GM21360 (cell line): ENCODE data around the gene TLE5.

Source experiments
- ATAC-seq: cut with Tn5 transposase; IDR thresholded peaks from one replicate; pipeline ENCODE4 v1.9.1; 2021; ENCODE audit warnings: mild to moderate bottlenecking, moderate library complexity; ENCODE audit not compliant: unreplicated experiment

Gene TLE5, protein sequence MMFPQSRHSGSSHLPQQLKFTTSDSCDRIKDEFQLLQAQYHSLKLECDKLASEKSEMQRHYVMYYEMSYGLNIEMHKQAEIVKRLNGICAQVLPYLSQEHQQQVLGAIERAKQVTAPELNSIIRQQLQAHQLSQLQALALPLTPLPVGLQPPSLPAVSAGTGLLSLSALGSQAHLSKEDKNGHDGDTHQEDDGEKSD

DNA sequence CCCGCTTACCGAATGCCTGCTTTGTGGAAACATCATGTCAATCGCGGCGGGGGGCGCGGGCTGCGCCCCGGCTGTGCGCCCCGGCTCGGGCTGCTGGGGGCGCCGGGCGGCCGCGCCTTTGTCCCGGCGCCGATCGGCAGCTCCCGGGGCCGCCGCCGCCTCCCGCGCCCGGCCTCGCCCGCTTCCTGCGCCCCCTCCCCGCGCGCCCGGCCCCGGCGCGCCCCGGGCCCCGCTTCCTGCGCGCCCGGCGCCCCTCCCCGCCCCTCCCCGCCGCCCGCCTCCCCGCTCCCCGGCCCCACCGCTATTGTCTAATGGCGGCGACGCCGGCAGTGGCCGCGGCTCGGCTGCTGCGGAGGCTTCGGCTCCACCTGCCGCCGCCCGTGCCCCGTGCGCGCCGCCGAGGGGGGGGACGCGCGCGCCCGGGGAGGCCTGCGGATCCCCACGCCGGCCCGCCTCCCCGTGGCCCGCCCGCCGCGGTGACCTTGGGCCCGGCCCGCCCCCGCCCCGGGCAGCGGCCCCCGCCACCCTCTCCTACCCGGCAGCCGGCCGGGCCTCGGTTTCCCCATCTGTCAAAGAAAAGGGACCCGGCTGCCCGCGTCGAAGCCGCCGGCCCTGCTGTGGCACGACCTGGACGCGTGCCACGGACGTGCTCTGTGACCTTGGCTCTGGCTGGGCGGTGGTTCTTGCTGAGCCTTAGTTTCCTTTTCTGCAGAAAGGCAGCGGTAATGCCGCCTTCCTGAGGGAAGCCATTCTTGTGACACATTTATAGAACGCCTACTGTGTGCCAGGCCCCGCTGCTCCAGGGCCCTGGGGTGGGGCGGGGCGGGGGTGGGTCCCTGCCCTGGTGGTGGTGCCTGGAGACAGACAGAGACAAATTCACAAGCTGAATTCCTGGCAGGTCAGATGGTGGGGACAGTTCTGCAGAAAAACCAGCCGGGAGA lies at the start of gene TLE5:
TSS of gene TLE5 (minus strand) at position 331 of the 941 bp plus-strand sequence. CDS start at position 36, 295 bp downstream.
- no peak for ATAC-seq

- ATAC-seq, result no peak
Observed at GRCh38 chr19:3111586-3112247, 49.4 kb upstream of the TLE5 start.

DNA sequence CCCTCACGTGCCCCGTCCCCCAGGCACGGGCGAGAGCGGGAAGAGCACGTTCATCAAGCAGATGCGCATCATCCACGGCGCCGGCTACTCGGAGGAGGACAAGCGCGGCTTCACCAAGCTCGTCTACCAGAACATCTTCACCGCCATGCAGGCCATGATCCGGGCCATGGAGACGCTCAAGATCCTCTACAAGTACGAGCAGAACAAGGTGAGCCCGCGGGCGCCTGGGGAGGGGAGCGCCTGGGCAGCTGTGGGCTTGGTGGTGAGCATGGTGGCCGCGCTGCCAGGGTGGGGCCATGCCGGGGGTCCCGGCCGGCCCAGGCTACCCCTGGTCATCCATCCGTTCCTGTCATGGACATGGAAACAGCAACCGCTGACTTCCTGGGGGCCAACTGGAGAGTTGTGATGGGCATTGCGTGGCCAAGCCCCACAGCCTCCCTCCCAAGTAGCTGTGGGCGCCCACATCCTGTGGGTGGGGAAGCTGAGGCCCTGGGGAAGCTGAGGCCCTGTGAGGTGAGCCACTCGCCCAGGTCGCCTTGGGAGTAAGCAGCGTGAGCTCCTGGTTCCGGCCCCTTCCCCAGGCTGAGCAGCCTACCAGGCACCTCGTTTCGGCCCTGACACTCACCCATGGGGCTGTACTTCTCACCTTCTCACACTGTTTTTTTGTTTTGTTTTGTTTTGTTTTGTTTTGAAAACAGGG lies 48.0 kb upstream of the TLE5 start:
- ATAC-seq, result no peak

DNA sequence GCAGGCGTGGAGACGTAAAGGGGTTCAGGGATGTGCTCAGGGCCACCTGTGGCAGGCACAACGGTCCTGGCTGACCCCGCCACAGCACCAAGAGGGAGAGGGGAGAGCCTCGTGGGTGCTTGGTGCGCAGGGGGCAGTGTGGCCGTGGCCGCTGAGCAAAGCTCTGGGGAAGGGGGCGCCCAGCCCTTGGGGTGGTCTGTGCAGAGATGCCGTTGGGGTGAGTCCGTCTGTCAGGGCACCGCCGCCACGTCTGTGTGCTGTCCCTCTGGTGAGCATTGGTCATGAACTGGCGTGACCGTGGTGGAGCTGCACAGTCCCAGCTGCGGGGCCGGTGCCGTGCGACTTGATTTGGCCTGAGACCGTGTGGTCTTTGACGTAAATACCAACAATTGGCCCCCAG lies 47.2 kb upstream of the TLE5 start:
- ATAC-seq, result no peak

DNA sequence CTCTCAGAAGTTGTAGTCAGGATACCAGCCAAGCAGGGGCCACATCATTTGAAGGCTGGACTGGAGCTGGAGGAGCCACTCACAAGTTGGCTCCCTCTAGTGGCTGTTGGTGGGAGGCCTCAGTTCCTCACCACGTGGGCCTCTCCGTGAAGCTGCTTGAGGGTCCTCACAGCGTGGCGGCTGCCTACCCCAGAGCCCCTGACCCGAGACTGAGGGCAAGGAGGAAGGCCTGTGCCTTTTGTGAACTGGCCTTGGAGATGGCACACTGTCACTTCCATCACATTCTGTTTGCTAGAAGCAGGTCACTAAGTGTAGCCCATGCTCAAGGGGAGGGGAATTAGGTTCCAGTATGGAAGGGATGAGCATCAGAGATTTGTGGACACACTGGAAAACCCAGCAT lies 46.5 kb upstream of the TLE5 start:
- ATAC-seq, result no peak

GRCh38 chr19:3107658-3108057 lies 45.4 kb upstream of the TLE5 start:
- no peak for ATAC-seq

DNA sequence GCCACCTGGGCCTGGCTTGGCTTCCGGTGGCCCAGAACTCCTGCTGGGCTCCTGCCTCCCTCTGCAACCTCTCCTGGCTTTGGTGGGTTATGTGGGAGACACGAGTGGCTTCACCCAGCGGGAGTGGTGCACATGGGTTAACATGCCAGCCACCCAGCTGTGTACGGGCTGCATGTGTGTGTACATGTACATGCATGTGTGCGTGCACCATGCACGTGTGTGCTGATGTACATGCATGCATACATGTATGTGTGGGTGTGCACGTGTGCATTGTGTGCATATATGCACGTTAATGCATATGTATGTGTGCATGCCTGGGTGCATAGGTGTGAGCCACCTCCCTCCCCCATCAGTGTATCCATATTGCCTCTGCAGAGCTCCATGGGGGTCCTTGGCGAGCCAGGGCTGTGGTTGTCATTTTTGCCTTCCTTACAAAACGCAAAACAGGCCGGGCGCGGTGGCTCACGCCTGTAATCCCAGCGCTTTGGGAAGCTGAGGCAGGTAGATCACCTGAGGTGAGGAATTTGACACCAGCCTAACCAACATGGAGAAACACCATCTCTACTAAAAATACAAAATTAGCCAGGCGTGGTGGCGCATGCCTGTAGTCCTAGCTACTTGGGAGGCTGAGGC lies 44.3 kb upstream of the TLE5 start:
- no peak for ATAC-seq

- ATAC-seq, result no peak
Observed at GRCh38 chr19:3105641-3106508, 43.6 kb upstream of the TLE5 start.

DNA sequence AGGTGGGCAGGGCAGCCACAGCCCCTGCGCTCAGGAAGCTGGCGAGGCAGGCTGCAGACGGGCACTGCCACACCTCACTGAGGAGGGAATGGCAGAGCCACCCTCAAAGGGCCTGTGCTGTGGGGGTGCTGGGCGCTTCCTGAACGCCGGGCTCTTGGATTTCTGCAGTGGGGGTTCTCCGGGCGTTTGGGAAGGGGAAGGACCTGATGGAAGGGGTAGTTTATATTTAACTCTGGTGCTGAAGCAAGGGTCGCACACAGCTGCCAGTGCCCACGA lies 42.4 kb upstream of the TLE5 start:
- no peak for ATAC-seq

- no peak for ATAC-seq
Observed at GRCh38 chr19:3102239-3103140, 40.2 kb upstream of the TLE5 start.

GRCh38 chr19:3100747-3101730 lies 38.7 kb upstream of the TLE5 start:
- no peak for ATAC-seq

GRCh38 chr19:3100331-3100730 lies 38.0 kb upstream of the TLE5 start:
- no peak for ATAC-seq

DNA sequence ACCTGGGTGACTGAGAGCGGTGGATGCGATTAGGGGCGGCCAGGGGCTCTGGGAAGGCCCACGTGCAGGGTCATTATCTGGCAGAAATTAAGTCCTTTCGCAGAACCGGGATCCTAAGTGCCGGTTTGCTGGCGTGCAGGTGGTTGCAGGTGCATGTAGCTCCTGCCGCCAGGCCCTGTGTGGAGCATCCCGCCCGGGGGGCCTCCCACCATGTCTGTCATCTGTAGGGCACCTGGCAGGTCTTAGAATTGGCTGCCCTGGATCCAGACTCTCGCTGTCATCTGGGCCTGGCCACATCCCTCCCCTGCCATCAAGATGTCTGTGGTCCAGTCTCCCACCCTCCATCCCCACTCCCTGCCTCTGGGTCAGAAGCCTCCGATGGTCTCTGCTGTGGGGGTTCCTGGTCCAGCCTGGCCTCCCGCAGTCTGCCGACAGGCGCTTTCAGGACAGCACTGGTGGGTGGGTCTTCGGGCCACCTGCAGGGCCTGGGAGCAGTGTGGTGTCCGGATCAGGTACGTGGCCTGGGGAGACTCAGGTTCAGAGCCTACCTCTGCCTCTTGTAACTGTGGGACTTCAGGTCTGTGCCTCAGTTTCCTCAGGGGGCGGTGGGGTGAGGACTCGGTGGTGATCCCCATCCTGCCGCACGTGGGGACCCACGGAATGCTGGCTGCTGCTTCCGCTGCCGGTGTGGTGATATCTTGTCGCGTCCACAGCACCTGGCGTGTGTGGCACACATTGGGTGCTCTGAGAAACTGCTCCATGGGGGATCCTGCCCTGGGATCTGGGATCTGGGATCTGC lies 37.3 kb upstream of the TLE5 start:
- no peak for ATAC-seq

GRCh38 chr19:3098515-3099346 lies 36.4 kb upstream of the TLE5 start:
- no peak for ATAC-seq

DNA sequence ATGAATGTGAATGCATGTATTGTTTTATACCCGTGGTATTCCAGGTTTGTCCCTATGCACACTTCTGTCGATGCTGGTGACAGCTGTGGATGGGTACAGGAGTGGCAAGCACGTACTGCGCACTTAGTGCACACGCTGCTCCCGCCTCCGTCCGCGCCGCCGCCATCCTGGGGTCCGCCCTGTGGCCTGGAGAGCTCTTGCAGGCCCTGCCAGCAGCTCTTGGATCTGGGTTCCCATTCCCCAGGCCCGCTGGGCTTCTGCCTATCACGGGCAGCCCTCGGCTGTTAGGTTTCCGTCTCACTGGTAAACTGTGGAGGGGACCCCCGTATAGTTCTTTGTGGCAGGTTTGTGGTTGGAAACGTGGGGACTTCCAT lies 35.8 kb upstream of the TLE5 start:
- no peak for ATAC-seq

GRCh38 chr19:3097442-3097871 lies 35.2 kb upstream of the TLE5 start:
- ATAC-seq, result no peak
